MCF 10A (cell line): ENCODE measurements around the gene MAMDC4. TPM values are rescaled to one million over a fixed set of nuclear protein-coding genes. Genes with fewer than 3 reads are reported as not detected.
"Not testable (repeated sequence)": the region's sequence is repeated elsewhere in the genome, so short reads cannot be mapped to it uniquely, and the experiment has no call there.

ENCODE experiments used
- BruUV-seq: library from RNA; stranded (reverse); fragments of 400-500 nt; replicated peaks from 2 replicates; lab custom pipeline; 2021; lab: Mats Ljungman, UMichigan
- CTCF ChIA-PET: fragments of 300-600 bp; sonication (Branson Sonifier 250); formaldehyde crosslinking; extraction: SDS; loops from one replicate; lab custom pipeline; 2021; ENCODE audit warnings: antibody characterized with exemption, inconsistent platforms; lab: Yijun Ruan, JAX
- POLR2A ChIA-PET: fragments of 300-600, 350-650 bp; sonication (Branson Sonifier 250); formaldehyde crosslinking; extraction: SDS; loops from one replicate; lab custom pipeline; 2020; ENCODE audit warnings: antibody characterized with exemption, inconsistent platforms; lab: Yijun Ruan, JAX
- DNase-seq: peaks from one replicate; pipeline ENCODE4 v3.0.0-alpha.2; 2018; ENCODE audit not compliant: unreplicated experiment
- H3K27ac Mint-ChIP-seq: one replicate; pipeline ENCODE4 v1.8.0; 2022; ENCODE audit warnings: mild to moderate bottlenecking, low read depth, mixed read lengths; ENCODE audit not compliant: unreplicated experiment
- H3K27me3 Mint-ChIP-seq: one replicate; pipeline ENCODE4 v1.8.0; 2022; ENCODE audit warnings: mixed read lengths; ENCODE audit not compliant: insufficient read depth, unreplicated experiment
- H3K36me3 Mint-ChIP-seq: one replicate; pipeline ENCODE4 v1.8.0; 2022; ENCODE audit warnings: mild to moderate bottlenecking, moderate library complexity, mixed read lengths; ENCODE audit not compliant: insufficient read depth, unreplicated experiment
- H3K4me1 Mint-ChIP-seq: one replicate; pipeline ENCODE4 v1.8.0; 2022; ENCODE audit warnings: mixed read lengths; ENCODE audit not compliant: insufficient read depth, unreplicated experiment
- H3K4me3 Mint-ChIP-seq: one replicate; pipeline ENCODE4 v1.8.0; 2022; ENCODE audit warnings: mild to moderate bottlenecking, moderate library complexity, mixed read lengths; ENCODE audit not compliant: unreplicated experiment
- H3K9me3 Mint-ChIP-seq: one replicate; pipeline ENCODE4 v1.8.0; 2022; ENCODE audit warnings: mixed read lengths; ENCODE audit not compliant: unreplicated experiment
- intact Hi-C: fragments of 100-400 bp; cut with micrococcal nuclease; formaldehyde crosslinking; loops from 2 replicates; pipeline ENCODE4 v1.14.1; 2022
- total RNA-seq: library from RNA; stranded (reverse); gene quantifications from 2 replicates; pipeline ENCODE4 v1.2.3, GENCODE V29; 2022
- TF ChIP-seq, protein P1 (sequence below): fragments of 200-600 bp; IDR thresholded peaks from one replicate; pipeline ENCODE4 v1.8.0; 2022; ENCODE audit warnings: antibody characterized with exemption, mild to moderate bottlenecking; ENCODE audit not compliant: unreplicated experiment

Gene MAMDC4
- total RNA-seq, 1 experiment from 2014 or later = 14.1 TPM

DNA sequence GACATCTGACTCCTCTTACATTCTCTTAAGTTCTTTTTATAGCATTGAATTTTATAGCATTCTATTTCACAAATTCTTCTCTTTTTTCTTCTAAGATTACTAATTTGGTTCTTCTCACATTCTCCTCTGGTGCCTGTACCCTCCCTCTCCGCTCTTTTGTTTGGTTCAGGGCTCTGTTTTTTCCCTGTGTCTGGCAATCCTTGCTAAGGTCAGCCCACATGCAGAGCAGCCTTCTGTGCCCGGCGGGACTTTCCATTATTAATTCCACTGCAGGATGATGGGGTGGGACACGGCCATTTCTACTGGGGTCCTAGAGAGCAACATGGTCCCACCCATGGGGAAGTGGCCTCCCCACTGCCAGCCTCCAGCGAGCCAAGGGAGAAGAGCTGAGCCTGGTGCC lies 24.3 kb downstream of the MAMDC4 start:
- POLR2A ChIA-PET = no interaction called here
- DNase-seq = no peak
- H3K36me3 Mint-ChIP-seq = no peaks in the 10 kb centered on the region
- CTCF ChIA-PET = interaction anchor here (0.6 to 0.7 kb wide), 3 partner anchors 67 to 116 kb away, joined by 3 to 4 read pairs (median 3); no protein-coding TSS in a partner anchor
- H3K27me3 Mint-ChIP-seq = no peaks in the 10 kb centered on the region
- TF ChIP-seq, protein P1, sequence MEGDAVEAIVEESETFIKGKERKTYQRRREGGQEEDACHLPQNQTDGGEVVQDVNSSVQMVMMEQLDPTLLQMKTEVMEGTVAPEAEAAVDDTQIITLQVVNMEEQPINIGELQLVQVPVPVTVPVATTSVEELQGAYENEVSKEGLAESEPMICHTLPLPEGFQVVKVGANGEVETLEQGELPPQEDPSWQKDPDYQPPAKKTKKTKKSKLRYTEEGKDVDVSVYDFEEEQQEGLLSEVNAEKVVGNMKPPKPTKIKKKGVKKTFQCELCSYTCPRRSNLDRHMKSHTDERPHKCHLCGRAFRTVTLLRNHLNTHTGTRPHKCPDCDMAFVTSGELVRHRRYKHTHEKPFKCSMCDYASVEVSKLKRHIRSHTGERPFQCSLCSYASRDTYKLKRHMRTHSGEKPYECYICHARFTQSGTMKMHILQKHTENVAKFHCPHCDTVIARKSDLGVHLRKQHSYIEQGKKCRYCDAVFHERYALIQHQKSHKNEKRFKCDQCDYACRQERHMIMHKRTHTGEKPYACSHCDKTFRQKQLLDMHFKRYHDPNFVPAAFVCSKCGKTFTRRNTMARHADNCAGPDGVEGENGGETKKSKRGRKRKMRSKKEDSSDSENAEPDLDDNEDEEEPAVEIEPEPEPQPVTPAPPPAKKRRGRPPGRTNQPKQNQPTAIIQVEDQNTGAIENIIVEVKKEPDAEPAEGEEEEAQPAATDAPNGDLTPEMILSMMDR = no peak
- BruUV-seq = no TSS peak
- intact Hi-C loops = no loop called here
- no peak overlapping the region for H3K27ac Mint-ChIP-seq
- H3K9me3 Mint-ChIP-seq = no peaks in the 10 kb centered on the region
- H3K4me3 Mint-ChIP-seq = no peak overlapping the region
- H3K4me1 Mint-ChIP-seq = no peaks in the 10 kb centered on the region

GRCh38 chr9:136880651-136881050 lies 28.5 kb downstream of the MAMDC4 start:
- TF ChIP-seq, protein P1 = no peak
- H3K4me3 Mint-ChIP-seq = no peak overlapping the region
- H3K9me3 Mint-ChIP-seq = no peaks in the 10 kb centered on the region
- intact Hi-C loops = no loop called here
- H3K27me3 Mint-ChIP-seq = no peaks in the 10 kb centered on the region
- DNase-seq = no peak
- H3K4me1 Mint-ChIP-seq = no peaks in the 10 kb centered on the region
- ChIA-PET CTCF (interaction anchor here (0.7 kb wide), 1 partner anchor 155 kb away, joined by 5 read pairs; no protein-coding TSS in a partner anchor), POLR2A (interaction anchor here (1.3 to 3.7 kb wide), 3 partner anchors 9 to 32 kb away, joined by 3 to 19 read pairs (median 4); no protein-coding TSS in a partner anchor)
- H3K27ac Mint-ChIP-seq = no peak overlapping the region
- no TSS peak for BruUV-seq
- no peaks in the 10 kb centered on the region for H3K36me3 Mint-ChIP-seq

GRCh38 chr9:136881691-136882108 lies 29.6 kb downstream of the MAMDC4 start:
- TF ChIP-seq, protein P1 = no peak
- CTCF ChIA-PET = interaction anchor here (0.6 to 1.3 kb wide), 7 partner anchors 36 to 484 kb away, joined by 3 to 5 read pairs (median 4); no protein-coding TSS in a partner anchor
- H3K27ac Mint-ChIP-seq = no peak overlapping the region
- POLR2A ChIA-PET = interaction anchor here (0.6 to 3.7 kb wide), 10 partner anchors 9 to 80 kb away, joined by 3 to 19 read pairs (median 4); partner anchors contain the start of genes EDF1 and RABL6
- H3K4me1 Mint-ChIP-seq = no peaks in the 10 kb centered on the region
- no peaks in the 10 kb centered on the region for H3K36me3 Mint-ChIP-seq
- intact Hi-C loops = no loop called here
- peak overlapping the region; percentile 28 for H3K4me3 Mint-ChIP-seq
- no peaks in the 10 kb centered on the region for H3K27me3 Mint-ChIP-seq
- BruUV-seq = no TSS peak
- no peaks in the 10 kb centered on the region for H3K9me3 Mint-ChIP-seq
- no peak for DNase-seq

- BruUV-seq = no TSS peak
- intact Hi-C loops = no loop called here
- ChIA-PET POLR2A (interaction anchor here (0.8 to 3.7 kb wide), 11 partner anchors 11 to 92 kb away, joined by 3 to 19 read pairs (median 4); partner anchors contain the start of genes EDF1, FBXW5 and RABL6), CTCF (interaction anchor here (0.6 to 1.3 kb wide), 5 partner anchors 36 to 484 kb away, joined by 3 to 4 read pairs (median 4); no protein-coding TSS in a partner anchor)
- peaks cover 5% of the 10 kb centered on the region for H3K36me3 Mint-ChIP-seq
- H3K27ac Mint-ChIP-seq = peak overlapping the region; percentile 66
- H3K4me3 Mint-ChIP-seq = peak overlapping the region; percentile 62
- no peaks in the 10 kb centered on the region for H3K27me3 Mint-ChIP-seq
- H3K9me3 Mint-ChIP-seq = no peaks in the 10 kb centered on the region
- peaks cover 4% of the 10 kb centered on the region for H3K4me1 Mint-ChIP-seq
- DNase-seq = peak; percentile 96
- TF ChIP-seq, protein P1 = no peak
Observed at GRCh38 chr9:136882109-136882946, 30.2 kb downstream of the MAMDC4 start.

GRCh38 chr9:136882947-136883283 lies 30.8 kb downstream of the MAMDC4 start:
- ChIA-PET CTCF (interaction anchor here (1.3 to 2.0 kb wide), 2 partner anchors 41 to 147 kb away, joined by 4 to 7 read pairs; partner anchors contain the start of gene AJM1), POLR2A (interaction anchor here (0.8 to 3.7 kb wide), 7 partner anchors 15 to 92 kb away, joined by 3 to 19 read pairs (median 5); partner anchors contain the start of gene FBXW5)
- Mint-ChIP-seq H3K27ac (peak overlapping the region; percentile 66), H3K4me3 (peak overlapping the region; percentile 62)
- DNase-seq, intact Hi-C loops, H3K4me1 Mint-ChIP-seq, H3K9me3 Mint-ChIP-seq, H3K27me3 Mint-ChIP-seq, BruUV-seq, H3K36me3 Mint-ChIP-seq: not testable (repeated sequence)

GRCh38 chr9:136883670-136884069 lies 31.5 kb downstream of the MAMDC4 start:
- CTCF ChIA-PET = interaction anchor here (0.6 to 2.0 kb wide), 2 partner anchors 42 to 45 kb away, joined by 3 to 7 read pairs; partner anchors contain the start of gene AJM1
- POLR2A ChIA-PET = interaction anchor here (0.6 to 3.7 kb wide), 5 partner anchors 35 to 153 kb away, joined by 3 to 19 read pairs (median 3); partner anchors contain the start of gene AJM1
- H3K27ac Mint-ChIP-seq, H3K36me3 Mint-ChIP-seq, DNase-seq, H3K9me3 Mint-ChIP-seq, H3K4me1 Mint-ChIP-seq, H3K27me3 Mint-ChIP-seq, intact Hi-C loops, BruUV-seq: not testable (repeated sequence)
- H3K4me3 Mint-ChIP-seq = peak overlapping the region; percentile 62
